C1 segment of cervical spinal cord (tissue), 14 donors: ENCODE results near the gene BDH2.
A peak's percentile ranks its signal among the peaks of the same experiment; 100 is the strongest.

Source experiments
- DNase-seq, 14 donors: peaks; one replicate each; lab custom pipeline; 2025; lab: John Stamatoyannopoulos, UW

BDH2 gene

DNA sequence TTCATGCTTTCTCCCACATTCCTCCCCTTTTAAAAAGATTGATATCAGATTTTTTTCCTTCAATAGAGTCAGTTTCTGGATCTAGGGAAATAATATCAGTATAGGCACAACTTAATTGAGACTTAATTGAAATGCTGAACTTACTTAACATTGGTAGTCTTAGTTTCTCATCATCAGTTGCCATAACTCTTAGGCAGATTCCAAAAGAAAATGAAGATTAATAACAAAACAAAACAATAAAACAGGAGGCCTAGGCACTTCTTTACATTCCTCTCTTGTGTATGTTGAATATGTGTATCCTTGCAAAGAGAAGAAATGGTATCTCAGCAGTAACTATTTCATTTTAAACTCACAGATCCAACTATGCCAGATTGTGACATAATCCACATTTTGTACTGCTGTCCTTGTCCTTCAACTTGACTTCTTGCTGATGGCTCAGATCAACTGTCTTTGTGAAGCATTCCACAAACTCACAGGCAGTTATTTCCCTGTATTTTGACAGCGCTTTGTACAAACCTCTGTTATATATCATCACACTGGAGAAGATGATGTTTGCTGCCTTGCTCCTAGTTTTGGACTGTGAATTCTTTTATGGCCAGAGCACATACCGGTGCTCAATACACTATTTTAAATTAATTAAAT, 14.0 kb downstream of the BDH2 start:
- no peak for DNase-seq

DNA sequence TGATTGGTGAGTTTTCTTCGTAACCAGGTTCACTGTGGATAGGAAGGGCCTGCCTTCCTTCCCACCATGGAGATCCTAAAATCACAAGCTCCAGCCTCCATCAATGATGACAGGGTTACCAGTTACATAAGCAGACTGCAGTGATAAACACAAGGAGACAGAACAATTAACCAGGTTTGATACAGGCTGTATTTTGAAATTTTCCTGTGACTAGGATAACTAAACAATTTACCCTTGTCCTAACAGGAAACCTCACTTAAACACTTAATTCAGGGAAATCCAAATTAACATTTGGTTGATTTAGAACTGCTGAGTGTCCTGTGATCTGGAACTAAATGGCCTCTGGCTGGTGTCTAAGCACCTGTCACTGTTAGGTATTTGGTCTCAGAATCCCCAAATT, 20.0 kb downstream of the BDH2 start:
- DNase-seq: peak in 1 of 14 donors; percentile 70

DNA sequence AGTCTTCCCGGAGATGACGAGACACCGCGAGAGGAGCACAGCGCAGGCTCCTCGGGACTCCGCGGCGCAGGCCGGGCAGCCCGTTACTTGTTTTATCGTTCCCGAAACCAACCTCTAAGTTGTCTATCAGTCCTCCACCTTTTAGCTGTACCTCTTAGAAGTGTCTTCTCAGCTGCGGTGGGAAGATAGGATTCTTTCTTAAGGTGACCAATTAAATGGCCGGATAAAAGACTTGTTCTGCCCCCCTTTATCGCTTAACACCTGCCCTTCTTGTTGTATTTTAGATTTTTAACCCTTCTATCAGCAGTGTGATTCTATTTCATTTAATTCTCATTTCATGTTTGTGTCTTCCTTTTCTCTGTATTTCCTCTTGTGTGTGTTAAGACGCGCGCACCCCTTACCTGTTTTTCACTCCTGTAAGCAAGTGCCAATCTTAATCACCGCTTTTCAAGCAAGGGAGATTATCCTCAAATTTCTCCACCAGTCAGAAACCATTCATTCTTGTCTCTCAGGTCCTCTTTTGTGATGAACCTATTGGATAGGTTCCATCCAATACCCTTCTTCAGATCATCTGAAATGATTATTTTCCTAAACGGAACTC, 22.8 kb downstream of the BDH2 start, which contains the start of gene SLC9B2:
TSS of gene SLC9B2 (minus strand) at position 15 of the 601 bp plus-strand sequence. CDS start 9,211 bp downstream, outside the sequence.
- DNase-seq: peak in 1 of 14 donors; percentile 69

- peak in 13 of 14 donors; percentile 13 to 80 (median 66) for DNase-seq
Observed at GRCh38 chr4:103075894-103076746, 23.5 kb downstream of the BDH2 start.

DNA sequence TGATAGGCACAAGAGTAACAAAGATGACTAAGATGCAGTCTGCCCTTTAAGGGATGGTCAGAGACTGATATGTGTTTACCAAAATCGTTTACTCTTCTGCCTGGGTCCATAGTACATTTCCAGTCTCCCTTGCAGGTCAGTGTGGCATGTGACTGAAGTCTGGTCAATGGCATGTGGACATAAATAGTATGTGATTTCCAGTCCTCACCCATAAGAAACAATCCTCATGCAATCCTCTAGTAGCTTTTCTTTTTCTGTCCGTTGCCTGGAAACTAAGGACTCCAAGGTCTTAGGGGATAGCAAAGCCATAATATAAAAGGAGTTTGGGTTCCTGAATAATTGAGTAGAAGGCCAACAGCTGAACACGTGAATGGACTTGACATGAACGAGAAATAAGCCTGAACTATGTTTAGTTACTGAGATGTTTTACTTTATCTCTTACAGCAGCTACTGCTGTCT, 24.2 kb downstream of the BDH2 start:
- peak in 2 of 14 donors; percentile 5 to 79 for DNase-seq

DNA sequence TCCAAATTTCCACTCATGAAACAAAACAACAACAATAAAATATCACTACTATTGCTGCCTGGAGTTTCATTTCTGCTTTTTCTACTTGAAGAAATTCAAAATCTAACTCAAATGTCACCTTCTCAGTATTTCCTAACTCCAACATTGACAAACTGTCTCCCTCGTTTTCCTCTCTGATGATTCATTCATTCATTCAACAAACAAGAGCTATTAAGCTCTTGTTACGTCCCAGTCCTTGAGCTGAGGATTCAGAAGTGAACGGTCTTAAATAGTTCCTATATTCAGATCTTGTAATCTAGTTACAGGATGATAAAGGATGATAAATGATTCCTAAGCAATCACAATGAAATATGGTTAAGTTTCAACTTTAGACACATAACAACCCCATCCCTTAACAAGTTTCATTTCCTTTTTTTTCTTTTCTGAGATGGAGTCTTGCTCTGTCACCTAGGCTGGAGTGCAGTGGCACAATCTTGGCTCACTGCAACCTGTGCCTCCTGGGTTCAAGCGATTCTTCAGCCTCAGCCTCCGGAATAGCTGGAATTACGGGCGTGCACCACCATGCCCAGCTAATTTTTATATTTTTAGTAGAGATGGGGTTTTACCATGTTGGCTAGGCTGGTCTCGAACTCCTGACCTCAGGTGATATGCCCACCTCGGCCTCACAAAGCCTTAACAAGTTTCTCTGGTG, 24.7 kb downstream of the BDH2 start:
- no peak for DNase-seq

GRCh38 chr4:103073792-103074438, 25.7 kb downstream of the BDH2 start:
- no peak for DNase-seq

DNA sequence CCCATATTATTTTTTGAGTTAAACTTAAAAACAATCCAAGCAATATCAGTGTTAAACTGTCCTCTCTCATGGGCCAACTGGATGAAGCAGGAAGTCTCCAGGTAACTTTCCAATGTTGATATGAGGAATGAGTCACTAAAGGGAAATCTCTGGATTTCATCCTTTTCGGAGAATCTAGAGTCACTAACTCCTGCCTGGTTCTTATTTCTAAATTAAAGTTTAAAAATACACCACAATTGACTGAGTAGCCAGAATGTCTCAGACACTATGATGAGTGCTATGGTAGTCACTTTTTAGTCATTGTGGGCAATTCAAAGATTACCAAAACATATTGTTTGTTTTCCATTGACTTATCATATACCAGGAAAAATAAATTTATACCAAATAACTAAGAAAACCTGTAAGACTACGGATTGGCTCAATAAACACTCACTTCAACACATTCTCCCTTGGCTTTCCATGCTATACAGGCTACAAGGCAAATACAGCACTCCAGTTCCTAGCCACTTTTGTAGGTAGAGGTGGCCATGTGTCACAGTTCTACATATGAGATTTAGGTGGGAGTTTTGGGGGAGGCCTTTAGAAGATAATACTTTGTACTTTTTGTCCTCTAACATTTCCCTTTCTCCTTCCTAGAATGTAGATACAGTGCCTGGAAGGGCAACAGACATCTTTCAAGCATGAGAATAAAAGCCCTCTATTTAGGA, 31.6 kb downstream of the BDH2 start:
- DNase-seq: no peak

- DNase-seq: no peak
Observed at GRCh38 chr4:103060453-103061148, 39.0 kb downstream of the BDH2 start.

GRCh38 chr4:103054030-103054429, 45.6 kb downstream of the BDH2 start:
- no peak for DNase-seq

GRCh38 chr4:103052779-103053178, 46.9 kb downstream of the BDH2 start:
- DNase-seq: no peak

DNA sequence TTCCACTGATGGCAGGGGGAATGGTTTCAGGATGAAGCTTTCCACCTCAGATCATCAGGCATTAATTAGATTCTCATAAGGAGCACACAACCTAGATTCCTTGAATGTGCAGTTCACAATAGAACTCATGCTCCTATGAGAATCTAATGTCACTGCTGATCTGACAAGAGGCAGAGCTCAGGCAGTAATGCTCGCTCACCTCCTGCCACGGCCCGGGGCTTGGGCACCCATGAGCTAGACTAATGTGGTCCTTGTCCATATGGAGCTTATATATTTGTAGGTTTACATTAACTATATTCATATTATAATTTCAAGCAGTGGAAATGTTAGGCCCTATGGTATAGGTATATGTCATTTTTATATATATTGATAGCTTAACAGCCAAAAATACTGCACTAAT, 47.5 kb downstream of the BDH2 start:
- DNase-seq: no peak

DNA sequence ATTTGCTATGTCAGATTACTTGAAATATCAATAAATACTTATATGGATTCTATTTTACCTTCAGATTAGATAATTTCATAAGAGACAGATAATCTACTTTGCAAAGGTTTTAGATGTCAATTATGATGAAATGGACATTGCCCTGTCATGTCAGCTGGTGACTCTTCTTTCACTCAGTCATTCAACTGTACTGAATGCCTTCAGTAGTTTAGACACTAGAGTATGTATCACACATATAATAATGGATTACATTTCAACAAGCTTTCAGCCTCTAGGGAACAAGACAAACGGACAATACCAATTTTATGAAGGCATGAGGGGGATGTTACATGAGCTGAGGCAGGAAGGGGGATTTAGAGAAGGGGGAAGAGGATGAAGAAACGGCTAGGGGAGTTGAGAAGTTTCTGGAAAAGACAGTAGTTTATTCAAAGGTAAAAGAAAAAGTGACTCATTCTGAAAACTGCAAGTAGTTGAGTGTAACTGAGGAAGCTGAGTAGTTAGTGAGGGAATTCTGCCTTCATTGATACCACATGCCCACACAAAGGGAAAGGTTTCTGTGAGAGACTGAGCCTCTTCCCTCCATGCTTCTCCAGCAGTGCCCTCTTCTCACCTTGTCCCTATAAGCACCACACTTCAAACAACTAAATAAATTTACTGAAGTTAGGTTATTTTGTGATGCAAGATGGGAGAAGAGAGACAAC, 48.7 kb downstream of the BDH2 start:
- no peak for DNase-seq

DNA sequence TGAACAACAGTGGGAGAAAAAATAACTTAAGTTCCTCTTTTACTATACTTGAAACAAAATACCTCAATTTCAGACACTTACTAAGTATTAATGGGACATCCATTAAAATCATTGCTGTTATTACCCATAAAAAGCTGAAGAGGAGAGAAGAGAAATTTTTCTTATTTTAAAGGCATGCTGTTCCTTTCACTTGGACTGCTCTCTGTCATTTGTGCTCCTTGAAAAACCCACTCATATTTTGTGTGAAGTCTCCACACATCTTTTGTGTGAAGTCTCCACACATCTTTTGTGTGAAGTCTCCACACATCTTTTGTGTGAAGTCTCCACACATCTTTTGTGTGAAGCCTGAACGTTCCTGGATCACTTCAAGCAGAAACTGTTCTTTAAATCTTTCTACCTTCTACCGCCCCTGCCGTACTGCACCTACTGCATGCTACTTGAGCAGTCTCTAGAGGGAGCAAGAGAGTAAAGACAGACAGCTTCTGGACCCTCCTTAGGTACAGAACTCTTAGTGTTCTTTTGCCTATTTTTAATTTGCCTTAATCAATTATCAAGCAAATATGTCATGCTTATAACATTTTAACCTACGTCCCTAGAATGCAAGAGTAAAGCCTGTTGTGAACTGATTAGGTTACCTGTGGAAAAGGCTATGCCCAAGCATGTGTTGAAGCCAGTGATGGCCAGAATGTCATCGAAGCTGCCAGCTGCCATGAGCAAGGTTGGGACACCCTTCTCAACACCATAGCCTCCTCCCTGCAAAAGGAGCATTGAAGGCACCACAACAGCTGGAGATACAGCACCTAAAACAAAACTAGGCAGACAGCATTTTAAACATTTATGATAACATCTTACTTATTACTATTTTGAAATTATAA, 53.0 kb downstream of the BDH2 start:
- peak in 3 of 14 donors; percentile 1 to 10 (median 2) for DNase-seq

- DNase-seq: no peak
Observed at GRCh38 chr4:103044183-103044582, 55.5 kb downstream of the BDH2 start.

GRCh38 chr4:103036169-103036568, 63.5 kb downstream of the BDH2 start:
- no peak for DNase-seq

DNA sequence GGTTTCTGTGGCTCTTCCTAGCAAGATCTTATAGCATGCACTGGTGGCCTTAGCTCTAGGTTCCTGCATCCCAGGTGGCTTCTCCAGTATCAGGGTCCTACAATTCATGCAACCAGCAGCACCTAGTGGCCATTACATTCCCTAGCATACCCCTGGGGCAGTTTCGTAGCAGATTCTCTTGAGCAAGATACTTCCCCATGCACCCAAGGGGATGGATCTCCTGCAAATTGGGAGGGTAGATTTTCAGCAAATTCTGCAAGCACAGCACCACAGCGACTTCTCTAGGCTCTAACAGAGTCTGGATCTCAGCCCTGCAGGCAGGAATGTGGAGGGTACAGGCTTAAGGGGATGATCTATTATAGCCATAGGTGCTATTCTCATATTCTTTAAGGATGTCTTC, 67.1 kb downstream of the BDH2 start:
- no peak for DNase-seq

GRCh38 chr4:103030791-103031190, 68.8 kb downstream of the BDH2 start:
- DNase-seq: no peak
